CD4-positive, alpha-beta T cell treated with Interferon alpha-2 for 1 hour (primary cell): ENCODE measurements around the gene UHRF1.
"Not testable (repeated sequence)": the region's sequence is repeated elsewhere in the genome, so short reads cannot be mapped to it uniquely, and the experiment has no call there.

Experiments
- DNase-seq, 2 donors: peaks; one replicate each; pipeline ENCODE4 v3.0.0-alpha.2; 2020 to 2022

Gene UHRF1

GRCh38 chr19:4938461-4938860 is 29.2 kb downstream of the UHRF1 start:
- not testable (repeated sequence) for DNase-seq

GRCh38 chr19:4939466-4939865 is 30.2 kb downstream of the UHRF1 start:
- DNase-seq: no peak

GRCh38 chr19:4941638-4942169 is 32.4 kb downstream of the UHRF1 start:
- DNase-seq: not testable (repeated sequence)

- not testable (repeated sequence) for DNase-seq
Observed at GRCh38 chr19:4950650-4951049, 41.3 kb downstream of the UHRF1 start.

- no peak for DNase-seq
Observed at GRCh38 chr19:4951656-4952055, 42.4 kb downstream of the UHRF1 start.

GRCh38 chr19:4952945-4953344 is 43.6 kb downstream of the UHRF1 start:
- DNase-seq: no peak

- DNase-seq: not testable (repeated sequence)
Observed at GRCh38 chr19:4954320-4955149, 45.2 kb downstream of the UHRF1 start.

GRCh38 chr19:4955274-4955673 is 46.0 kb downstream of the UHRF1 start:
- no peak for DNase-seq

- no peak for DNase-seq
Observed at GRCh38 chr19:4957981-4958380, 48.7 kb downstream of the UHRF1 start.

GRCh38 chr19:4962085-4962619 is 52.9 kb downstream of the UHRF1 start:
- DNase-seq: no peak

GRCh38 chr19:4965061-4965460 is 55.8 kb downstream of the UHRF1 start:
- no peak for DNase-seq

- DNase-seq: no peak
Observed at GRCh38 chr19:4966591-4966990, 57.3 kb downstream of the UHRF1 start.

- DNase-seq: no peak
Observed at GRCh38 chr19:4967738-4968461, 58.6 kb downstream of the UHRF1 start.

- peak; percentile 100 for DNase-seq
Observed at GRCh38 chr19:4968462-4969291, 59.4 kb downstream of the UHRF1 start, which contains the start of gene KDM4B. Gene KDM4B, plus strand, starts transcription at chr19:4969113. Its CDS starts 63,778 bp downstream, at chr19:5032891.

GRCh38 chr19:4969292-4969771 is 60.0 kb downstream of the UHRF1 start:
- DNase-seq: no peak

GRCh38 chr19:4969772-4970531 is 60.7 kb downstream of the UHRF1 start:
- DNase-seq: peak in 1 of 2 donors; percentile 23

GRCh38 chr19:4970558-4971423 is 61.5 kb downstream of the UHRF1 start:
- DNase-seq: peak in 1 of 2 donors; percentile 7

- peak in 1 of 2 donors; percentile 36 for DNase-seq
Observed at GRCh38 chr19:4971424-4971793, 62.1 kb downstream of the UHRF1 start.

- DNase-seq: no peak
Observed at GRCh38 chr19:4971816-4972495, 62.7 kb downstream of the UHRF1 start.
